Adrenal gland (tissue), 5 donors: Measurements from ENCODE around the gene ASB6.

Experiments used
- POLR2A ChIP-seq, 2 donors: fragments of 450-650 bp; IDR thresholded peaks; one replicate each; pipeline ENCODE4 v1.6.1; 2017; ENCODE audit warnings: antibody characterized with exemption in 2 of 2, mild to moderate bottlenecking in 2 of 2, moderate library complexity in 1 of 2
- TF ChIP-seq, protein P1 (sequence below), 6 experiments: fragments of 450-650 bp in 4 of 6; fragments of 200-600 bp in 2 of 6; sonication (generic) in 1 of 6; IDR thresholded peaks; 1 replicate in 5 of 6; 2 replicates in 1 of 6; pipeline versions ENCODE4 v1.5.1 to v1.8.0; 2016 to 2021; ENCODE audit warnings: antibody characterized with exemption in 6 of 6, mild to moderate bottlenecking in 2 of 6, moderate library complexity in 1 of 6
- donor health status: DM: no; HTN: no; CAD: no.

DNA sequence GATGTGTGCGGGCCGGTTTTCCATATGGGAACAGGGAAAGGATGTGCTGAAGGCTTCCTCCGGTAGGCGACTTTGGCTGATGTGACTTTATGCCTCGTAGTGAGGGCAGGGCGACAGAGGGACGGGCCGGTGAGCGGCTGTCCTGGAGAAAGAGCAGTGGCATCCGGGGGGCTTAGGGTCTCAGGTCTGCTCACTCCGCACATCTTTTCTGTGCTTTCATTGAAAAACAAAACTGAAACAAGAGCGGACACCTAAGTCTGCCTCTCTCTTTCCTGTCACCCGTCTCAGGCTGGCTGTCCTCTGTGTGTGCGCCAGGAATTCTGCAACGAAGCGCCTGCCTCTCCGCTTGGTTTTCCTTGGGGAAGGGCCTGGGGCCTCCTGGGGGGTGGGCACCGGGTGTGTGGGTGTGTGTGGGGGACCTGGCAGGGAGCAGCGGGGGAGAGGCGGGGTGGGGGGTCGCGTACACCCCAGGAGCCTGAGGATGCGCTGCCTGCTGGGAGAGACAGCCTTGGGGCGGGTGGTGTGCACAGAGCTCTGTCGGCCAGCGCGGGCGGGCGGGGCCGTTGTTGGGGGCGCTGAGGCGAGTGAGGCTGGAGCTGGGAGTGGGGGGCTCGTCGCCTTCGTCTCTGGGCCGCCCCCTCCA lies 22.9 kb upstream of the ASB6 start:
- no peak for TF ChIP-seq POLR2A (IDR thresholded peaks at IDR 0.05)
- TF ChIP-seq, protein P1, sequence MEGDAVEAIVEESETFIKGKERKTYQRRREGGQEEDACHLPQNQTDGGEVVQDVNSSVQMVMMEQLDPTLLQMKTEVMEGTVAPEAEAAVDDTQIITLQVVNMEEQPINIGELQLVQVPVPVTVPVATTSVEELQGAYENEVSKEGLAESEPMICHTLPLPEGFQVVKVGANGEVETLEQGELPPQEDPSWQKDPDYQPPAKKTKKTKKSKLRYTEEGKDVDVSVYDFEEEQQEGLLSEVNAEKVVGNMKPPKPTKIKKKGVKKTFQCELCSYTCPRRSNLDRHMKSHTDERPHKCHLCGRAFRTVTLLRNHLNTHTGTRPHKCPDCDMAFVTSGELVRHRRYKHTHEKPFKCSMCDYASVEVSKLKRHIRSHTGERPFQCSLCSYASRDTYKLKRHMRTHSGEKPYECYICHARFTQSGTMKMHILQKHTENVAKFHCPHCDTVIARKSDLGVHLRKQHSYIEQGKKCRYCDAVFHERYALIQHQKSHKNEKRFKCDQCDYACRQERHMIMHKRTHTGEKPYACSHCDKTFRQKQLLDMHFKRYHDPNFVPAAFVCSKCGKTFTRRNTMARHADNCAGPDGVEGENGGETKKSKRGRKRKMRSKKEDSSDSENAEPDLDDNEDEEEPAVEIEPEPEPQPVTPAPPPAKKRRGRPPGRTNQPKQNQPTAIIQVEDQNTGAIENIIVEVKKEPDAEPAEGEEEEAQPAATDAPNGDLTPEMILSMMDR (IDR thresholded peaks at IDR 0.05): no peak
